K562 (cell line): ENCODE data around the gene HS3ST1. TPM values are rescaled to one million over a fixed set of nuclear protein-coding genes. Genes with fewer than 3 reads are reported as not detected.

Source experiments
- ATAC-seq: fragments of 200-7000 bp; cut with Tn5 transposase; 3 replicates; pipeline ENCODE4 v1.9.1; 2020; ENCODE audit warnings: moderate library complexity
- BruUV-seq: library from RNA; stranded (reverse); fragments of 400-500 nt; replicated peaks from 2 replicates; lab custom pipeline; 2021; lab: Mats Ljungman, UMichigan
- CTCF ChIA-PET: fragments of 300-600 bp; formaldehyde crosslinking; extraction: SDS; loops from one replicate; lab custom pipeline; 2021; ENCODE audit warnings: low intra/inter-chr PET ratio; lab: Yijun Ruan, JAX
- POLR2A ChIA-PET: fragments of 300-600, 350-650 bp; sonication (Branson Sonifier 250); formaldehyde crosslinking; extraction: SDS; loops from one replicate; lab custom pipeline; 2021; ENCODE audit warnings: antibody characterized with exemption, inconsistent platforms; lab: Yijun Ruan, JAX
- DNase-seq, 4 experiments: peaks; one replicate each; pipeline versions ENCODE4 v3.0.0 to v3.0.0-alpha.2; 2011 to 2018; ENCODE audit warnings: low spot score in 3 of 4, mixed read lengths in 3 of 4; ENCODE audit errors: extremely low read depth in 1 of 4
- FAIRE-seq: peaks from 2 replicates; lab custom pipeline; 2011; peaks lifted over from hg19 to GRCh38; lab: Jason Lieb, UNC
- H2AFZ ChIP-seq: 2 replicates; pipeline ENCODE4 v1.6.0; 2011; ENCODE audit warnings: low read depth, low read length, control low read depth, inconsistent platforms
- H3K27ac ChIP-seq: fragments of 200-600 bp; 3 replicates; pipeline ENCODE4 v1.8.0; 2011; ENCODE audit warnings: low read depth, mild to moderate bottlenecking, control low read depth, inconsistent platforms, low read length, moderate library complexity, mixed read lengths; ENCODE audit errors: extremely low read depth
- H3K27me3 ChIP-seq, 2 experiments: fragments of 300-600 bp in 1 of 2; 2 replicates in 1 of 2; 3 replicates in 1 of 2; pipeline versions ENCODE4 v1.6.0 to v1.8.0; 2011; ENCODE audit warnings: inconsistent platforms in 2 of 2, low read length in 2 of 2, mild to moderate bottlenecking in 1 of 2, mixed read lengths in 1 of 2, moderate library complexity in 1 of 2; ENCODE audit not compliant: control insufficient read depth in 2 of 2, insufficient read depth in 2 of 2
- H3K36me3 ChIP-seq: fragments of 300-600 bp; 3 replicates; pipeline ENCODE4 v1.8.0; 2011; ENCODE audit warnings: mild to moderate bottlenecking, low read length, inconsistent platforms; ENCODE audit not compliant: control insufficient read depth, insufficient read depth
- H3K4me1 ChIP-seq, 2 experiments: fragments of 200-600 bp in 1 of 2; replicated peaks in 1 of 2; 2 replicates in 1 of 2; 3 replicates in 1 of 2; pipeline versions ENCODE4 v1.5.1 to v1.8.0; 2011; ENCODE audit warnings: inconsistent platforms in 2 of 2, low read length in 2 of 2, mild to moderate bottlenecking in 1 of 2, mixed read lengths in 1 of 2, moderate library complexity in 1 of 2; ENCODE audit not compliant: control insufficient read depth in 2 of 2, insufficient read depth in 2 of 2
- H3K4me2 ChIP-seq: 2 replicates; pipeline ENCODE4 v1.6.1; 2011; ENCODE audit warnings: low read length, control low read depth, inconsistent platforms, mixed read lengths; ENCODE audit not compliant: insufficient read depth
- H3K4me3 ChIP-seq: fragments of 200-600 bp; sonication (generic), shearing (Covaris generic); 2 replicates; pipeline ENCODE4 v1.5.1; 2016; ENCODE audit warnings: control low read depth, inconsistent platforms
- H3K79me2 ChIP-seq: fragments of 200-600 bp; 3 replicates; pipeline ENCODE4 v1.8.0; 2011; ENCODE audit warnings: low read length, inconsistent platforms; ENCODE audit not compliant: control insufficient read depth, insufficient read depth
- H3K9ac ChIP-seq, 2 experiments: 2 replicates each; pipeline versions ENCODE4 v1.6.0 to v1.6.1; 2011; ENCODE audit warnings: low read depth in 2 of 2, low read length in 2 of 2, control low read depth in 1 of 2, inconsistent platforms in 1 of 2, mild to moderate bottlenecking in 1 of 2, mixed read lengths in 1 of 2; ENCODE audit not compliant: insufficient read depth in 1 of 2
- H3K9me1 ChIP-seq: one replicate; pipeline ENCODE4 v1.6.0; 2011; ENCODE audit warnings: inconsistent platforms, mild to moderate bottlenecking, low read length, moderate library complexity; ENCODE audit not compliant: control insufficient read depth, insufficient read depth
- H3K9me3 ChIP-seq: replicated peaks from 2 replicates; pipeline ENCODE4 v1.5.1; 2011; ENCODE audit warnings: low read depth, low read length, inconsistent platforms; ENCODE audit not compliant: control insufficient read depth, insufficient read depth
- H4K20me1 ChIP-seq: replicated peaks from 2 replicates; pipeline ENCODE4 v1.6.1; 2011; ENCODE audit warnings: low read length, inconsistent platforms, mixed read lengths; ENCODE audit not compliant: control insufficient read depth, insufficient read depth
- ARID1B ChIP-seq: fragments of 450-650 bp; IDR thresholded peaks from 2 replicates; pipeline ENCODE4 v1.6.1; 2016; ENCODE audit warnings: antibody characterized with exemption, mild to moderate bottlenecking, inconsistent platforms
- CHAMP1 ChIP-seq: fragments of 450-650 bp; IDR thresholded peaks from 2 replicates; pipeline ENCODE4 v1.6.1; 2016; ENCODE audit warnings: mild to moderate bottlenecking
- CREM ChIP-seq: IDR thresholded peaks from 2 replicates; pipeline ENCODE4 v1.6.1; 2014; ENCODE audit warnings: antibody characterized with exemption, low read depth
- HINFP ChIP-seq: fragments of 450-650 bp; conservative IDR thresholded peaks from 2 replicates; pipeline ENCODE4 v1.6.1; 2016; ENCODE audit warnings: missing genetic modification characterization, low read depth, mild to moderate bottlenecking, control low read depth, missing compliant biosample characterization
- HMBOX1 ChIP-seq: sonication (generic); IDR thresholded peaks from 2 replicates; pipeline ENCODE4 v1.6.1; 2016
- MAFG ChIP-seq: fragments of 450-650 bp; conservative IDR thresholded peaks from 2 replicates; pipeline ENCODE4 v1.6.1; 2016; ENCODE audit warnings: missing genetic modification characterization, missing compliant biosample characterization
- MECOM ChIP-seq: fragments of 250-450 bp; sonication (Bioruptor Pico); IDR thresholded peaks from 2 replicates; pipeline ENCODE4 v1.8.0; 2022; ENCODE audit warnings: inconsistent platforms
- NFRKB ChIP-seq: fragments of 450-650 bp; IDR thresholded peaks from 2 replicates; pipeline ENCODE4 v1.6.1; 2016; ENCODE audit warnings: low read depth
- RBM17 ChIP-seq: fragments of 200-400 bp; formaldehyde crosslinking; IDR thresholded peaks from 2 replicates; pipeline ENCODE4 v1.6.1; 2017; ENCODE audit warnings: low read depth, mild to moderate bottlenecking, low read length, borderline replicate concordance
- THRB ChIP-seq: fragments of 450-650 bp; formaldehyde crosslinking; conservative IDR thresholded peaks from 2 replicates; pipeline ENCODE4 v1.4.0; 2022; ENCODE audit warnings: mild to moderate bottlenecking, missing genetic modification characterization
- XRCC4 ChIP-seq: IDR thresholded peaks from one replicate; pipeline ENCODE4 v1.6.1; 2011; ENCODE audit not compliant: insufficient read depth, insufficient read length; ENCODE audit errors: extremely low read depth
- ZMIZ1 ChIP-seq, 2 experiments: fragments of 150-350 bp in 1 of 2; IDR thresholded peaks; 2 replicates each; pipeline ENCODE4 v1.6.1; 2012 to 2016; ENCODE audit warnings: low read depth in 2 of 2, low read length in 2 of 2, mild to moderate bottlenecking in 1 of 2, moderate library complexity in 1 of 2
- ZNF76 ChIP-seq: fragments of 250-450 bp; sonication (Bioruptor Pico); IDR thresholded peaks from 2 replicates; pipeline ENCODE4 v1.4.0; 2020; ENCODE audit warnings: mild to moderate bottlenecking, moderate library complexity, borderline replicate concordance
- WGBS: fragments of 100-300 bp; shearing (Covaris generic); methylation state at CpG from one replicate; pipeline ENCODE4 v1.1.6; 2016; ENCODE audit warnings: low coverage, mixed read lengths; ENCODE audit not compliant: insufficient coverage; ENCODE audit errors: missing lambda C conversion rate; 5-methylcytosine and 5-hydroxymethylcytosine counted together
- in situ Hi-C: fragments of 300-500 bp; cut with MboI; formaldehyde crosslinking; loops from 4 replicates; pipeline ENCODE4 v1.15.0; 2018; ENCODE audit warnings: inconsistent platforms, mixed read lengths
- intact Hi-C: fragments of 100-400 bp; cut with micrococcal nuclease; formaldehyde crosslinking; loops from 2 replicates; pipeline ENCODE4 v1.14.2; 2022
- polyA plus RNA-seq, 8 experiments: library from polyadenylated mRNA; depleted of rRNA in 4 of 8; stranded (reverse) in 5 of 8; unstranded in 3 of 8; fragments of >200 nt; fragmentation: Nextera tagmentation in 2 of 8; fragmentation: Illumina TruSeq in 1 of 8; extraction: Ambion mirVana in 2 of 8; extraction: Trizol in 1 of 8; gene quantifications; 2 replicates each; pipeline versions ENCODE4 v1.2.1 to v1.2.3, GENCODE V29; 2011 to 2014; ENCODE audit warnings: inconsistent platforms in 1 of 8, missing spikeins in 1 of 8
- total RNA-seq, 7 experiments: library from RNA; depleted of rRNA in 6 of 7; stranded (reverse); fragments of >200 nt in 6 of 7; fragmentation: Illumina TruSeq in 2 of 7; extraction: Trizol in 2 of 7; gene quantifications; 2 replicates each; pipeline versions ENCODE4 v1.2.1 to v1.2.3, GENCODE V29; 2011 to 2021; ENCODE audit warnings: low replicate concordance in 1 of 7

HS3ST1 gene
- total and polyA plus RNA-seq, 9 of the 15 experiments (the other 6 are each of a cell fraction or from before 2014, with no cell fraction given) = 0.02 TPM; not detected in 8

GRCh38 chr4:11344916-11345315 lies 83.8 kb downstream of the HS3ST1 start:
- POLR2A ChIA-PET = no interaction called here
- Histone ChIP-seq H3K36me3 (no peaks in the 10 kb centered on the region), H4K20me1 (no peaks in the 10 kb centered on the region), H3K27ac (no peak overlapping the region), H3K4me2 (no peak overlapping the region), H3K9me3 (no peaks in the 10 kb centered on the region), H2AFZ (no peak overlapping the region), H3K4me1 (no peaks in the 10 kb centered on the region), H3K4me3 (no peak overlapping the region), H3K9ac (no peak overlapping the region), H3K9me1 (no peaks in the 10 kb centered on the region), H3K27me3 (no peaks in the 10 kb centered on the region), H3K79me2 (no peaks in the 10 kb centered on the region)
- whole genome bisulfite sequencing = 0% methylated on average over 2 of the region's 2 CpGs
- BruUV-seq = no TSS peak
- intact Hi-C loops (no loop called here), in situ Hi-C loops (no loop called here)
- DNase-seq (no peak), ATAC-seq (no peak), FAIRE-seq (no peak)
- CTCF ChIA-PET = no interaction called here
- no peak for TF ChIP-seq RBM17
- TF ChIP-seq ZMIZ1 (IDR thresholded peaks at IDR 0.05; ENCODE audit: low read depth in 2 of 2, low read length in 2 of 2) = no peak
- TF ChIP-seq THRB (CRISPR knock-in tag) = no peak
- no peak for TF ChIP-seq HINFP
- TF ChIP-seq MECOM (CRISPR knock-in tag) = no peak
- no peak for TF ChIP-seq XRCC4
- TF ChIP-seq ZNF76 (CRISPR knock-in tag) = no peak
- no peak for TF ChIP-seq NFRKB
- no peak for TF ChIP-seq MAFG (tag)
- TF ChIP-seq CREM = no peak
- TF ChIP-seq CHAMP1 = no peak
- TF ChIP-seq ARID1B = no peak
- no peak for TF ChIP-seq HMBOX1
